WTC11 (cell line): ENCODE measurements around the gene KRT10.

Experiments used
- ATF1 ChIP-seq: sonication (generic); formaldehyde crosslinking; IDR thresholded peaks from 2 replicates; pipeline ENCODE4 v1.8.1; 2023; ENCODE audit warnings: mild to moderate bottlenecking, moderate library complexity, missing genetic modification reagents
- CREB1 ChIP-seq: sonication (generic); formaldehyde crosslinking; IDR thresholded peaks from 2 replicates; pipeline ENCODE4 v1.8.0; 2023; ENCODE audit warnings: mild to moderate bottlenecking, missing genetic modification reagents
- CTCF ChIP-seq: fragments of 200-600 bp; IDR thresholded peaks from 2 replicates; pipeline ENCODE4 v1.8.0; 2022; ENCODE audit warnings: antibody characterized with exemption
- E2F1 ChIP-seq: sonication (generic); formaldehyde crosslinking; IDR thresholded peaks from 2 replicates; pipeline ENCODE4 v1.8.0; 2022; ENCODE audit warnings: mild to moderate bottlenecking, missing genetic modification reagents
- ESRRA ChIP-seq: sonication (generic); formaldehyde crosslinking; IDR thresholded peaks from 2 replicates; pipeline ENCODE4 v1.8.1; 2022; ENCODE audit warnings: mild to moderate bottlenecking, missing genetic modification reagents, borderline replicate concordance
- JUN ChIP-seq: sonication (generic); formaldehyde crosslinking; IDR thresholded peaks from 2 replicates; pipeline ENCODE4 v1.8.0; 2023; ENCODE audit warnings: mild to moderate bottlenecking, missing genetic modification reagents
- MAX ChIP-seq: sonication (generic); formaldehyde crosslinking; IDR thresholded peaks from 2 replicates; pipeline ENCODE4 v1.8.0; 2022; ENCODE audit warnings: mild to moderate bottlenecking, missing genetic modification reagents
- SP1 ChIP-seq: sonication (generic); formaldehyde crosslinking; conservative IDR thresholded peaks from 2 replicates; pipeline ENCODE4 v1.8.1; 2022; ENCODE audit warnings: missing genetic modification reagents
- ZNF317 ChIP-seq: sonication (generic); formaldehyde crosslinking; IDR thresholded peaks from 2 replicates; pipeline ENCODE4 v1.8.1; 2023; ENCODE audit warnings: low read depth, mild to moderate bottlenecking, moderate library complexity, missing genetic modification reagents, borderline replicate concordance
- ZNF416 ChIP-seq: fragments of 250-450 bp; sonication (Bioruptor Pico); IDR thresholded peaks from 2 replicates; pipeline ENCODE4 v1.9.0; 2021; ENCODE audit warnings: mild to moderate bottlenecking, inconsistent platforms

GRCh38 chr17:40772101-40772500 is 50.3 kb downstream of the KRT10 start, which contains the start of gene KRT26:
- TF ChIP-seq ZNF317 (CRISPR knock-in tag): no peak
- TF ChIP-seq CTCF: no peak
- TF ChIP-seq CREB1 (CRISPR knock-in tag): no peak
- no peak for TF ChIP-seq ZNF416 (CRISPR knock-in tag)
- TF ChIP-seq E2F1 (CRISPR knock-in tag): no peak
- no peak for TF ChIP-seq ATF1 (CRISPR knock-in tag)
- no peak for TF ChIP-seq ESRRA (CRISPR knock-in tag)
- no peak for TF ChIP-seq SP1 (CRISPR knock-in tag)
- no peak for TF ChIP-seq MAX
- no peak for TF ChIP-seq JUN (CRISPR knock-in tag)
